ENCODE data around the gene UTY.

DNA sequence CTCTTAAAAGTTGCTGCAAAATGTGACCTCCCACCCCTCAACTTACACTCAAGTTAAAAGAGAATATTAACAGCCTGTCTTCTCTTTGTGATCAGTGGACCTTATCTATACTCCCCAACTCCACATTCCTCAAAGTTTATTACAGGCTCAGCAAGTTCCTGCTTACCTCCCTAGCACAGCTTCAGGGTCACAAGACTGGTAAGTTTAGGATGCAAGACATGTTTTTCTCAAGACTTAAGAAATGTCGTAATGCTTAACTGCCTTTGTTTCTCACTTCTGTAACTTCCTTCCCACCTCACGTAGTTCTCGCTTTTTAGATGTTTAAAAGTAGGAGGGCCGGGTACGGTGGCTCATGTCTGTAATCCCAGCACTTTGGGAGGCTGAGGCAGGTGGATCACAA lies 132.7 kb downstream of the UTY start:
- TF ChIP-seq POLR2A (IDR thresholded peaks at IDR 0.05) = no peak
- no peak for TF ChIP-seq CTCF (IDR thresholded peaks at IDR 0.05)
- TF ChIP-seq POLR2AphosphoS5 (IDR thresholded peaks at IDR 0.05) = no peak

Measured in breast epithelium (tissue), 3 donors.